Daoy (cell line): Measurements from ENCODE around the gene PPIB. TPM values are rescaled to one million over a fixed set of nuclear protein-coding genes. Genes with fewer than 3 reads are reported as not detected.
A peak's percentile ranks its signal among the peaks of the same experiment; 100 is the strongest.

ENCODE experiments used
- DNase-seq: peaks from one replicate; pipeline ENCODE4 v3.0.0-alpha.2; 2015; ENCODE audit warnings: low read depth
- total RNA-seq: library from RNA; depleted of rRNA; stranded (reverse); fragments of >200 nt; shearing (Covaris generic); gene quantifications from 2 replicates; pipeline ENCODE4 v1.2.3, GENCODE V29; 2014; rRNA removed

The PPIB gene
- total RNA-seq, result 323 and 334 TPM in 2 replicates

GRCh38 chr15:64162869-64163658, at the start of gene PPIB:
TSS of gene PPIB (minus strand) at chr15:64163022. CDS start at chr15:64162986, 36 bp downstream.
- peak; percentile 99 for DNase-seq

DNA sequence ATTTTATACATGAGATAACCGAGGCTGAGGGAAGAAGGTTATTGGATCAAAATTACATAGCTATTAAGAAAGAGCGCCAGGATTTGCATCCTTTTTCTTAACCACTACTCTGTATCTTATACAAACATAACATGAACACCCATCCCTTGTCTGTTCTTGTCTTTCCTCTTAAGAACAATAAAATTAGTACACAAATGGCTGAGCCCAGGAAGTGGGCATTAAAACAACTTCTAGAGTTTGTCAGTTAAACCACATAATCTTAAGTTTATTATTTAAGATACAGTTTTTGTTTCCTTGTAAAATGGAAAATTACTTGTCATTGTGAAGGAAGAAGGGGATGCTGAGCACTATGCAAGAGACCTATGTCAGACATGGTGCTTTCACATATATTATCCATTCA, 48.9 kb upstream of the PPIB start:
- DNase-seq, result no peak

DNA sequence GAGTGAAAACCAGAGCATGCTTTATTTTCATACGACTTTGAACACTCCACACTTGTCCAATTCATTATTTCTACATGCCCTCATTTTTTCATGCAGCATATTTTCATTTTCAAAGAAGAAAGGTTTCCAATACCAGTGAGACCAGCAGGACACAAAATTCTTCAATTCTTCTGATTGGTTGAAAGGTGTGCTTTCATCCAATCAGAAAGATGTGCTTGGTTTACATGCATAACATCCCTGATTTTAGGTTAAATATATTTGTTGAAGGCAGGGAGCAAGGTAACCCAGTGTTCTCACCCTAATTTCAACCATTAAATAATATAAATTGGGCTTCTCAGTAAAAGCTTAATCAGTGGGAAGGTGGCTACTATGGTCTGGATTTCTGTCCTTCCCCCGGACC, 47.5 kb upstream of the PPIB start:
- no peak for DNase-seq

DNA sequence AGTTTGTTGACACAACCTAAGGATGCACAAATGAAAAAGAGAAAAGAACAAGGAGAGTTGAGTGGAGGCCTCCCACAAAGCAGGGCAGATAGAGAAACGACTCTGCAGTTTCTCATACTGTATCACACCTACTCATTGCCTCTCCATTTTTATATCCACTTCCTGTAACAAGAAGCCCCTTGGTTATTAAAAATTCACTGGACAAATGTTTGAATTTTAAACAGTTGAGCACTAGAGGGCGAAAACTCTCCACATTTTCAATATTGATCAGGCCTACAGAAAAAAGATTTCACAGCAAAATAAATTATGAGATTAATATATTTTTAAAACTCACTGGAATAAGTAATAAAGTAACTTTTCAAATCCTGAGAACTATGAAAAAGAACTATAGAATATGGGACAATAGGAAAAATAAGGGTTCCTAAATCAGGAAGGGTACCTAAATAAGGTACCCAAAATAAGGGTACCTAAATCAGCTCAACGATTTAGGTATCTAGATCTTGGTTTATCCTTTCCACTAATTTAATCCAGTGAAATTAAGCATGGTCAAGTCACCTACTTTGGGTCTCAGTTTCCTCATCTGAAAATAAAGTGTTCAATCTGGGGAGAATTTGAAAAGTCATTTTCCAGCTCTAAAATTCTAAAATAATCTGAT, 47.0 kb upstream of the PPIB start:
- DNase-seq, result peak; percentile 6

- no peak for DNase-seq
Observed at GRCh38 chr15:64205202-64205601, 42.4 kb upstream of the PPIB start.

GRCh38 chr15:64197425-64197824, 34.6 kb upstream of the PPIB start:
- no peak for DNase-seq

DNA sequence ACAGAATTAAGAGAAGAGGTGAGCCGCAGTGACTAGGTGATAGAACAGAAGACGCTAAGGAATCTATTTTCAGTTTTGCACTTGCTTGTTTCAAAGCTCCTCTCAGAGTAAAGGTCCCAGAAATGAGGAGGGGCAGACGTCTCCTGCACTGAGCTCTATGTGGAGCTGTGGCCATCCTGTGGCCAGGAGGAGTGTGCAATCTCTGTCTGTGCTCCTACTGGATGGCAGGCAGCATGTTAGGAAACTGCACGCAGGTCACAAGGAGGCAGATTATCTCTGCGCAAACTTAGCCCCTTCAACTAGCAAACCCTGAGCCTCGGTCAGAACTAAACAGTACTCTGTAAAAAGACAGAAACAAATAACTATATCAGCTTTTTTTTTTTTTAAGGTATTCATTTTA, 31.1 kb upstream of the PPIB start:
- no peak for DNase-seq

DNA sequence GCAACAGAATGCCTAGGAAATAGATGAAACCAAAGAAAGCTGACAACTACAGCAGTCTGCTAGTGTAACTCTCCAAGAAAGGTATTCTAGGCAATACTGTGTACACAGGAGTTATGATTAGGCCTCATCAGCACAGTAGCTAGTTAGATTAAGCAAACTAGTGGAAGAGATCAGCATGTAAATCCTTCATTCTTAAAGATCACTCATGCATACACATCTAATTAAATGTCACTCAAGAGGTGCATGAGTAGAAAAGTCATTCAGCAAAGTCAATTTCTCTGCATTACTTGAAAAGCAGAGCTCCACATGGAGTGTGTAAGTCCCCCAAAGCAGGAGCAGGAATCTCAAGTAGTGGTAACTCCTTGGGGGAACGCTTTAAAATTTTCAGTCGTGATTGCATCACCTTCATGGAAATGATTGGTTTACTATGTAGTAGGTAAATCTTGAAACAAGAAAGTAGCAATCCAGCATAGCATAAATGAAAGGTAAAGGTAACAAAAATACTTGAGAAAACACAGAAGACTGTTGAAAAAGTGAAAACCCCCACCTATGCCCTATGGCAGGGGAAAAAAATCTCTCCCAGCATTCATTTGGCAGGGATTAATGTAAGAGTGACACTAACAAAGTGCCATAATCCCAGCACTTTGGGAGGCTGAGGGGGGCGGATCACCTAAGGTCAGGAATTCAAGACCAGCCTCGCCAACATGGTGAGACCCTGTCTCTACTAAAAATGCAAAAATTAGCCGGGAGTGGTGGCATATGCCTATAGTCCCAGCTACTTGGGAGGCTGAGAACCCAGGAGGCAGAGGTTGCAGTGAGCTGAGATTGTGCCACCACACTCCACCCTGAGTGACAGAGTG, 29.4 kb upstream of the PPIB start:
- no peak for DNase-seq

GRCh38 chr15:64187396-64188191, 24.8 kb upstream of the PPIB start:
- no peak for DNase-seq

- no peak for DNase-seq
Observed at GRCh38 chr15:64185146-64185911, 22.5 kb upstream of the PPIB start.

GRCh38 chr15:64182859-64183370, 20.1 kb upstream of the PPIB start:
- no peak for DNase-seq

DNA sequence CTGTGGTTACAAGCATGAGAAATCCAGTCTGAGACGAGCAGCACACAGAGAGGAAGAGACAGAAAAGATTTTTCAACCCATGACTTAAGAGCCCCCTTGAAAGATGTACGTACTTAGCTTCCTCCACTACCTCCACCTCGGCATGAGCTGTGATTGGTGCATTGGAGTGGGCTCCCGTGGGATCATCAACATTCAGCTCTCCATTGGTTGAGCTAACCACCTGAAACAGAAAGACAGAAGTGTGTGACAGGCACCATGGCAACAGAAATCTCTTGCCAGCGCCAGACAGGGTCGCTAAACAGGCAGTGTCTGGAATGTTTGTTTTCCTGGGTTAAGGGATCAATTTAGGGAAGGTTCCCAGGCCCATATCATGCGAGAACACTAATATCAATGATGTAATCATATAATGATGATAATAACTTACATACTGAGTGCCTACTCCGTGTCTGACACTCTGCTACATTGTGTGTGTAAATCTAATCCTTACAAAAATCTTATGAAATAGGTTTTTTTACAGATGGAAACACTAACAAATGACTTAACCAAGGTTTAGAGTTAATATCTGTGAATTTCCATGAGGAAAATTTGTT, 17.5 kb upstream of the PPIB start:
- no peak for DNase-seq

DNA sequence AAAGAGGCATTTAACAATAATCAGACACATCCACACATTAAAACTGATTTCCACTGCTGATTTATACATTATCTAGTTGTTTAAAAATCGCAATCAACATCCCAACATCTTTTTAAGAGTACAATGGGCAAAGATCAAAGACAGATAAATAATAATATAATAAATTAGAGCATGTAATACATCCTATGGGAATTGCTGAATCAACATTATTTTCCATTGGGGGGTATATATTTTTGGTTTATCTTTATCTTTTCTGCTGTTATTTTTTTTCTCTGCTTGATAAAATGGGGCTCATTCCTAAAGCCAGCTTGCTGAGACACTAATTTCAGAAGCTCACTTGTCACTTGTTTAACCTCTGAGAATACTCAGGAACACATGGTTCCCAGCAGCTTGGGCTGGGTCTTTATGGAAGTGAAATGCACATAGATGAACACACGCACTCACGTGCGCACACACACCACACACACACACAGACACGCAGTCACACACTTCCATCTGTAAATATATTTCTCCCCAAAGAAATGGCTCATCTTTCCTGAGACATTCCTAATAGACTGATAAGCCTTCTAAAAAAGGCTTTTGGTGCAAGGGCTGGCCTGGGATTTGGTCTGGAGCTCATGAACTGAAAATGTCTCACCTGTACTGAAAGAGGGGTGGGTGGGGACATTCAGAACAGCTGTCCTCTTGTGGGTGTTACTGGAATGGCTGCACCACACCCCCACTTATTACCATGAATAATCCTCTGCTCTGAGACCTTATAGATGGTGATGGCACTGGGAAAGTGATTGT, 3.5 kb upstream of the PPIB start:
- DNase-seq, result no peak

DNA sequence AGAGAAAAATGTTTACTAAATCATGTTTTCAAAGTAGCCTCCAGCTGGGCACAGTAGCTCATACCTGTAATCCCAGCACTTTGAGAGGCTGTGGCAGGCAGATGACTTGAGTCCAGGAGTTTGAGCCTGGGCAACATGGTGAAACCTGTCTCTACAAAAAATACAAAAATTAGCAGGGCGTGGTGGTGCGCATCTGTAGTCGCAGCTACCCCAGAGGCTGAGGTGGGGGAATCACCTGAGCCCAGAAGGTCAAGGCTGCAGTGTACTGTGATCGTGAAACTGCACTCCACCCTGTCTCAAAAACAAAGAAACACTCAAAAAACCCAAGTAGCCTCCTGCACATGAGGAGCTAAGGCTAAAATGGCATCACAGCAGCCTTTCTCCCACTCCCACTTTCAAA, 1.6 kb upstream of the PPIB start:
- no peak for DNase-seq

DNA sequence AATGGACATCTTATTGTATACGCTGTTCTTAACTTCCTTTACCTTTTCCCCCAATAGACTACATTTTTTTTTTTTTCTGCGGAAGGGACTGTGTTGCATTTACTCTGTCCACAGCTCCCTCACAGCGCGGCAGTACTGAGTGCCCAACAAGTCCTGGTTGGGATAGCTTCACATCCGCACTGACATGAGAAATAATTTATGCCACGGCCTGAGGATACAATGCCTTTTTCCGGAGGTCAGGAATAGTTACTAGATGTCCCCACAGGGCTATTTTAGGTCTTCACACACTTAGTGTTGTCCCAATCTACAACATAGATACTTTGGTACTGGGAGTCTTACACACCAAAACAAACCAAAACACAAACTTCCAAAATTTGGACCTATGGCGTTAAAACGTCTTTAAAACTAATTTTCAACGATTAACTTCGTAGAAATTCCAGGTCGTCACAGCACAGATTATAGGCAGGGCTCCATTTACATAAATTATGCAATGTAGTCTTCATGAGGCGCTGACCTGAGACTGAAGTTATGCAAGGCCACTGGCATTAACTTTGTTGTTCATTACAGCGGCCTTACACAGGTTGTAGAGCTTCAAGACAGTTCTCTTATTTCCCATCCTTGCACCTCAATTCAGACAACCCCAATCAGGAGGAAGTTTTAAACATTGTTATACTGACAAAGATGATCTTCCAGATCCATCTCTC, 989 bp upstream of the PPIB start:
- no peak for DNase-seq

GRCh38 chr15:64162478-64162868, 349 bp downstream of the PPIB start:
- no peak for DNase-seq

DNA sequence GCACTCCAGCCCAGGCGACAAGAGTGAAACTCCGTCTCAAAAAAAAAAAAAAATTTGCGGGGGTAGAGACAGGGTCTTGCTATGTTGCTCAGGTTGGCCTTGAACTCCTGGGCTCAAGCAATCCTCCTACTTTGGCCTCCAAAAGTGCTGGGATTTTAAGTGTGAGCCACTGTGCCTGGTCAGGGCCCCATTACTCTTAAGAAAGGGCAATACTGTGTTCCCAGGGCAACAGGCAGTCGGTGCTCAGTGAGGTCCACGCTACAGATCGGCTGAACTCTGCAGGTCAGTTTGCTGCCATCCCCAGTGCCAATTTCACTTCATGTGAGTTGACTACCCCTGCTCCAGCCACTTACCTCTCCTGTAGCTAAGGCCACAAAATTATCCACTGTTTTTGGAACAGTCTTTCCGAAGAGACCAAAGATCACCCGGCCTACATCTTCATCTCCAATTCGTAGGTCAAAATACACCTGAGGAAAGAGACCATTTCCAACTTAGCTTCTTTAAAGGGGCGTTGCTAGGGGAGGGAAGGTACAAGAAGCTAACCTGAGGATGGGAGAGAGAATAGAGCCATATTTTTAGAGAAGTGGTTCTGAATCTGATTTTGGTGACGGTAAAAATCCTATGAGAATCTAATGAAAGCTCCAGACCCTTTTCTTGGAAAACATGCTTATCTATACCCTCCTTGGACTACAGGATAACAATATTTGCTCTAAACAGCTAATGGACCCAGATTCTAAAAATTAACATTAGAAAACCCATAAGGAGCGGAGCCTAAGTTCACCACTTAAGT, 939 bp downstream of the PPIB start:
- DNase-seq, result no peak
